ENCODE data around the gene HSPA12B. TPM values are rescaled to one million over a fixed set of nuclear protein-coding genes. Genes with fewer than 3 reads are reported as not detected.
A peak's percentile ranks its signal among the peaks of the same experiment; 100 is the strongest.

Gene HSPA12B
- total and polyA plus RNA-seq, 2 of the 8 experiments (the other 6 are each of a cell fraction or from before 2014, with no cell fraction given) = 2.2 to 4.3 TPM

GRCh38 chr20:3705491-3705969, 27.0 kb upstream of the HSPA12B start:
- Histone ChIP-seq H3K23me2 (ENCODE audit: low read depth, low read length) (no peaks in the 10 kb centered on the region), H2AFZ (ENCODE audit: low read length) (peak overlapping the region; percentile 62; the same call in 1 of the 2 replicates), H3K79me1 (ENCODE audit: low read depth, low read length) (no peaks in the 10 kb centered on the region), H4K8ac (ENCODE audit: extremely low read depth, insufficient read depth, low read length) (no peak overlapping the region), H3K18ac (ENCODE audit: extremely low read depth, low read length) (no peak overlapping the region), H3K4me1 (replicated peaks in 1 of 4; ENCODE audit: control insufficient read depth in 3 of 4, insufficient read depth in 4 of 4, low read length in 3 of 4) (no peaks in the 10 kb centered on the region), H3K79me2 (ENCODE audit: control insufficient read depth in 1 of 2, insufficient read depth in 2 of 2, low read length in 2 of 2) (no peaks in the 10 kb centered on the region), H3K4ac (replicated peaks; ENCODE audit: insufficient read length, low read depth, low read length) (no peak overlapping the region), H2BK15ac (ENCODE audit: low read length) (no peak overlapping the region), H3K27ac (ENCODE audit: low read depth, low read length) (no peak overlapping the region), H4K20me1 (replicated peaks in 1 of 2; ENCODE audit: control insufficient read depth in 1 of 2, insufficient read depth in 2 of 2, low read length in 2 of 2) (no peaks in the 10 kb centered on the region), H3K14ac (ENCODE audit: insufficient read length) (no peak overlapping the region), H4K91ac (replicated peaks; ENCODE audit: insufficient read length, low read length) (no peak overlapping the region), H2AK5ac (ENCODE audit: low read depth, low read length) (no peak overlapping the region), H3K9me3 (ENCODE audit: insufficient read depth in 2 of 2, low read depth in 1 of 2, low read length in 1 of 2) (no peaks in the 10 kb centered on the region), H3K4me3 (ENCODE audit: extremely low read depth in 1 of 4, insufficient read depth in 2 of 4, low read depth in 3 of 4, low read length in 4 of 4) (no peak overlapping the region), H3K27me3 (replicated peaks in 1 of 4; ENCODE audit: control insufficient read depth in 3 of 4, extremely low read depth in 1 of 4, insufficient read depth in 3 of 4, low read length in 3 of 4) (no peaks in the 10 kb centered on the region; a peak in 1 of 7 replicates), H3K23ac (ENCODE audit: insufficient read length) (no peak overlapping the region), H2BK5ac (ENCODE audit: low read depth, low read length) (no peak overlapping the region), H4K5ac (ENCODE audit: insufficient read length, low read depth, low read length) (no peak overlapping the region), H3K4me2 (ENCODE audit: insufficient read depth in 1 of 2, low read depth in 2 of 2, low read length in 2 of 2) (no peak overlapping the region), H3K36me3 (ENCODE audit: control insufficient read depth in 2 of 4, insufficient read depth in 4 of 4, low read length in 3 of 4) (no peaks in the 10 kb centered on the region), H3K56ac (replicated peaks; ENCODE audit: insufficient read length, low read depth, low read length) (no peak overlapping the region), H2BK20ac (ENCODE audit: low read length) (no peak overlapping the region), H3K9ac (replicated peaks in 1 of 4; ENCODE audit: extremely low read depth in 1 of 4, low read depth in 3 of 4, low read length in 3 of 4) (no peak overlapping the region), H2BK120ac (replicated peaks; ENCODE audit: low read depth, low read length) (no peak overlapping the region), H2BK12ac (ENCODE audit: low read depth, low read length) (no peak overlapping the region)
- ChIA-PET CTCF (ENCODE audit: partially characterized antibody) (interaction anchor here (0.6 to 45.1 kb wide), 8 partner anchors 5 to 109 kb away, joined by 3 to 1432 read pairs (median 4); partner anchors contain the start of genes ADAM33 and SIGLEC1), POLR2A (ENCODE audit: partially characterized antibody) (interaction anchor here (0.9 kb wide), 1 partner anchor 11 kb away, joined by 3 read pairs; no protein-coding TSS in a partner anchor)
- DNase-seq (ENCODE audit: low read depth in 1 of 2, low spot score in 2 of 2) (no peak), FAIRE-seq (no peak)
- 90% methylated on average over 13 of the region's 14 CpGs; no CpG with 5 or more reads in 1 of the 2 experiments for WGBS, 2 experiments (ENCODE audit: extremely low coverage in 1 of 2, insufficient coverage in 1 of 2, insufficient read length in 1 of 2, insufficient replicate concordance in 2 of 2, low coverage in 1 of 2, low lambda C conversion rate in 2 of 2, missing lambda C conversion rate in 1 of 2)
- TF ChIP-seq BCL11A (IDR thresholded peaks at IDR 0.05; ENCODE audit: low read depth in 2 of 2, low read length in 2 of 2) = no peak
- no peak for TF ChIP-seq NANOG (IDR thresholded peaks at IDR 0.05; ENCODE audit: insufficient read depth, low read depth, low read length, poor library complexity, severe bottlenecking)
- no peak for TF ChIP-seq EZH2 (IDR thresholded peaks at IDR 0.05; ENCODE audit: low read depth, low read length, severe bottlenecking)
- no peak for TF ChIP-seq ASH2L (IDR thresholded peaks at IDR 0.05; ENCODE audit: low read length)
- TF ChIP-seq RFX5 (IDR thresholded peaks at IDR 0.05; ENCODE audit: borderline replicate concordance, low read depth, low read length) = no peak
- TF ChIP-seq YY1 (IDR thresholded peaks at IDR 0.05; ENCODE audit: low read depth, low read length) = no peak
- no peak for TF ChIP-seq SAP30 (IDR thresholded peaks at IDR 0.05; ENCODE audit: insufficient read depth, insufficient replicate concordance, low read length)

Measured in H1 (cell line).